Activated CD4-positive, alpha-beta T cell treated with anti-CD3 and anti-CD28 coated beads, Interleukin-10, Interleukin-2, amounts not matched to agents 100 ng/mL and 50 ng/mL, durations not matched to agents 16 hours and 8 hours (primary cell): ENCODE measurements around the gene TMEM18.

Source experiments
- DNase-seq: peaks from one replicate; pipeline ENCODE4 v3.0.0-alpha.2; 2020

Gene TMEM18

GRCh38 chr2:650343-651310 lies 26.6 kb downstream of the TMEM18 start:
- DNase-seq, result no peak

GRCh38 chr2:649426-650342 lies 27.5 kb downstream of the TMEM18 start:
- DNase-seq, result no peak

GRCh38 chr2:648476-649424 lies 28.5 kb downstream of the TMEM18 start:
- DNase-seq, result no peak

- DNase-seq, result no peak
These were observed 29.4 kb downstream of the TMEM18 start for GRCh38 chr2:647691-648231.

- DNase-seq, result no peak
These were observed 30.1 kb downstream of the TMEM18 start for GRCh38 chr2:647003-647560.

- DNase-seq, result no peak
These were observed 32.3 kb downstream of the TMEM18 start for GRCh38 chr2:644871-645270.

GRCh38 chr2:643761-644160 lies 33.4 kb downstream of the TMEM18 start:
- no peak for DNase-seq

- DNase-seq, result no peak
These were observed 33.9 kb downstream of the TMEM18 start for GRCh38 chr2:643334-643733.

- no peak for DNase-seq
These were observed 35.1 kb downstream of the TMEM18 start for GRCh38 chr2:641872-642815.

GRCh38 chr2:641164-641871 lies 35.9 kb downstream of the TMEM18 start:
- no peak for DNase-seq

- DNase-seq, result no peak
These were observed 37.5 kb downstream of the TMEM18 start for GRCh38 chr2:639703-640102.

- DNase-seq, result no peak
These were observed 39.4 kb downstream of the TMEM18 start for GRCh38 chr2:637804-638203.

GRCh38 chr2:637406-637776 lies 39.8 kb downstream of the TMEM18 start:
- no peak for DNase-seq

GRCh38 chr2:636641-637405 lies 40.4 kb downstream of the TMEM18 start:
- DNase-seq, result peak; percentile 38

- DNase-seq, result no peak
These were observed 41.3 kb downstream of the TMEM18 start for GRCh38 chr2:635687-636621.

- no peak for DNase-seq
These were observed 42.4 kb downstream of the TMEM18 start for GRCh38 chr2:634636-635388.

GRCh38 chr2:634041-634440 lies 43.2 kb downstream of the TMEM18 start:
- no peak for DNase-seq
